ENCODE results near the gene SSR2.

SSR2 gene

GRCh38 chr1:155971910-155972809 lies 48.6 kb downstream of the SSR2 start:
- no peak for DNase-seq

- DNase-seq, result peak; percentile 92 to 97 (median 96)
Measured at GRCh38 chr1:155970531-155971167, 50.1 kb downstream of the SSR2 start.

- DNase-seq, result no peak
Measured at GRCh38 chr1:155969377-155969791, 51.4 kb downstream of the SSR2 start.

DNA sequence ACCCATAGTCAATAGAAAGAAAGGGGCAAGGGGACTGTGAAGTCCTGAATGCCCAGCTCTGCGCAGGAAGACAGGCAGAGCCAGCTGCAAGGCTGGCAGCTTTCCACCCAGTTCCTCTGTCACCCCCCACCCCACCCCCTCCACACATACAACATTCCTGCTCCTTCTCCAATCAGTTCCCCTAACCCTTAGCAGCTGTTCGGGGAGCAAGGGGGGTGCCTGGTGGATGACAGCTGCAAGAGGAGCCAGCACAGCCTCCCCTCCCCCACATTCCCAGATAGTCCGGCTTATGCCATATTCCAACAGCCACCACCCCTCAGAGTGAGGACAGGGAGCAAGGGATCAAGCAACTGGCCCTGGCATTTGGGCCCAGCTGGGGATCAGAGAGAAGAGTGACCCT lies 52.1 kb downstream of the SSR2 start:
- peak in 2 of 4 experiments; percentile 49 to 54 for DNase-seq

- DNase-seq, result no peak
Measured at GRCh38 chr1:155968051-155968400, 52.7 kb downstream of the SSR2 start.

GRCh38 chr1:155967341-155968050 lies 53.3 kb downstream of the SSR2 start:
- DNase-seq, result peak in 3 of 4 experiments; percentile 50 to 70 (median 57)

- DNase-seq, result no peak
Measured at GRCh38 chr1:155966750-155967149, 54.0 kb downstream of the SSR2 start.

GRCh38 chr1:155966135-155966534 lies 54.6 kb downstream of the SSR2 start:
- DNase-seq, result no peak

GRCh38 chr1:155964193-155964592 lies 56.6 kb downstream of the SSR2 start:
- no peak for DNase-seq

- DNase-seq, result peak in 3 of 4 experiments; percentile 56 to 63 (median 57)
Measured at GRCh38 chr1:155962599-155963211, 58.0 kb downstream of the SSR2 start.

DNA sequence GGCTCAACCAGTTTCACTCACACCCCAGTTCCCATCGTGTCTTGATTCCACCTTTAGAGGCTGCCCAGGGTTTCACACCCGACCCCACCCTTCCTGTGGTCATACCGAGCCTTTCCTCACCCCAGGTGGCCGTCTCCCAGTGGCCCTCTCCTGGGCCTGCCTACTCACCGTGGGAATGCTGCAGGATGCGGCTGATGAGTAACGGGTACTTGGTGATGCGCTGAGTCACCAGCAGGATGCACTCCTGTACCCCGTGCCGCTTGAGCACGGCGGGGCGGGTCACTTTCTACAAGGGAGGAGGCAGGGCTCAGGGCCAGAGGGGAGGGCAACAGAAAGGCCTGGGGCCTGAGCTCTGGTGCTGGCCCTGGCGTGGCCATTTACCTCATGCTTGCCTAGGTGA lies 58.8 kb downstream of the SSR2 start:
- DNase-seq, result peak; percentile 63 to 81 (median 72)

DNA sequence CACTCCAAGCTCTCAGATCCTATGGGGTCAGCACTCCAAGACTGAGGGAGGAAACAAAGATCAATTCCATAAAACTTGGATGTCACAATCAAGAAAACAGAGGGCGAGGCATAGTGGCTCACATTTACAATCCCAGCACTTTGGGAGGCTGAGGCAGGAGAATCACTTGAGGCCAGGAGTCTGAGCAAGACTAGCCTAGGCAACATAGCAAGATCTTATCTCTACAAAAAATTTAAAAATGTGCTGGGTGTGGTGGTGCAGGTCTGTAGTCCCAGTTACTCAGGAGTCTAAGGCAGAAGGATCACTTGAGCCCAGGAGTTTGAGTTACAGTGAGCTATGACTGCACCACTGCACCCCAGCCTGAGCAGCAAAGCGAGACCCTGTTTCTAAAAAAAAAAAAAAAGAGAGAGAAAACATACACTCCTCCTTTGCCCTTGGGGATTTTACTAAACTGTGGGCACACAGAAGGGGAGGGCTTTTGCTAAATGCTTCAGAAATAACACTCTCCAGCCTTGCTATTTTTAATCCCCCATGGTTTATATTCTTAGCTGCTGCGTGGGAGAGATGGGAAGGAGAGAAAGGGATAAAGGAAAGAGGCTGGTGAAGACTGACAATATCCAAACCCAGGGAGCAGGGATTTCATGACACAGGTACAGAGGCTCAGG lies 60.5 kb downstream of the SSR2 start:
- DNase-seq, result no peak
